ENCODE data around the gene LRRC46.

The LRRC46 gene, protein sequence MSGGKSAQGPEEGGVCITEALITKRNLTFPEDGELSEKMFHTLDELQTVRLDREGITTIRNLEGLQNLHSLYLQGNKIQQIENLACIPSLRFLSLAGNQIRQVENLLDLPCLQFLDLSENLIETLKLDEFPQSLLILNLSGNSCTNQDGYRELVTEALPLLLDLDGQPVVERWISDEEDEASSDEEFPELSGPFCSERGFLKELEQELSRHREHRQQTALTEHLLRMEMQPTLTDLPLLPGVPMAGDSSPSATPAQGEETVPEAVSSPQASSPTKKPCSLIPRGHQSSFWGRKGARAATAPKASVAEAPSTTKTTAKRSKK

DNA sequence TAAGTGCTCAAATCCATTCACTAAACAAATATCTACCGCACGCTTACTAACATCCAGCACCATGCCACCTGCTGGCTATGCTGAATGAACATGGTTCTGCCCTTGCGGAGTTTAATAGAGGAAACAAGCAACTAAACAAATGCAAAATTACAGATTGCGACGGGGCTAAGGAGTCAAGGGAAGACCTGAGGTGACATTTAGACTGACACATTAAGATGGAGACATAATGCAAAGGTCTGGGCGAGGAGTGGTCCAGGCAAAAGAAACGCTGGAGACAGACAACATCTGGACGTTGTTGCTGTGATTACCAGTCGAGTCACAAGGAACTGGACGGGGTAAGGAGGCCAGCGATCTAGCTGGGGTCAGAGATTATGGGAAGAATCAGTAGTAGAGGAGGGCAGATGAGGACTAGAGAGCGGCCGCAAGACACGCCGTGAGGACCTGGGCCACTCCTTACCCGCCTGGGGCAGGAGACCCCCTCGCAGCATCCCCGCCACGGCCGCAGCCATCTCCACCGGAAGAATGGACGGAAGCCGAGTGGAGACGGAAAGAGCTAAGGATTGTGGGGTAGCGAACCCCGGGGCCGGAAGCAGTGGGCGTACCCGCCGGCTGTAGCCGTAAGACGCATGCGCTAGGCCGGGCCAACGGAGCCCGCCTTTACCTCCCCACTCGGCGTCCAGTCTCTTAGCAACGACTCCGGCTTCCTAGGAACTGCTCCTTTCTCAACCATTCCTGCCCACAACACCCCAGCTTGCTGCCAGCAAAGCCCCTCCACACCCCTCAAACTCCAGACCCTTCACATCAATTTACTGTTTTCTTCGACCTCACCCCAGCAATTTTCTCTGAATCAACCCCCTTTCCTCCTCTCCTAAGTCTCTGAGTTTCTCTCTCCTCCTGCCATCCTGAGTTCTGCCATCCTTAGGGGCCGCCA lies at the start of gene LRRC46, which contains the start of gene MRPL10:
Gene LRRC46 (plus strand): TSS at position 668 of the 931 bp plus-strand sequence. CDS start 320 bp downstream, outside the sequence.
Gene MRPL10 (minus strand): TSS at position 539 of the 931 bp plus-strand sequence. CDS start 30 bp downstream, at position 509.
- DNase-seq: peak; percentile 74 to 86

- DNase-seq: no peak
Observed at GRCh38 chr17:47785538-47786123, 45.8 kb upstream of the LRRC46 start.

DNA sequence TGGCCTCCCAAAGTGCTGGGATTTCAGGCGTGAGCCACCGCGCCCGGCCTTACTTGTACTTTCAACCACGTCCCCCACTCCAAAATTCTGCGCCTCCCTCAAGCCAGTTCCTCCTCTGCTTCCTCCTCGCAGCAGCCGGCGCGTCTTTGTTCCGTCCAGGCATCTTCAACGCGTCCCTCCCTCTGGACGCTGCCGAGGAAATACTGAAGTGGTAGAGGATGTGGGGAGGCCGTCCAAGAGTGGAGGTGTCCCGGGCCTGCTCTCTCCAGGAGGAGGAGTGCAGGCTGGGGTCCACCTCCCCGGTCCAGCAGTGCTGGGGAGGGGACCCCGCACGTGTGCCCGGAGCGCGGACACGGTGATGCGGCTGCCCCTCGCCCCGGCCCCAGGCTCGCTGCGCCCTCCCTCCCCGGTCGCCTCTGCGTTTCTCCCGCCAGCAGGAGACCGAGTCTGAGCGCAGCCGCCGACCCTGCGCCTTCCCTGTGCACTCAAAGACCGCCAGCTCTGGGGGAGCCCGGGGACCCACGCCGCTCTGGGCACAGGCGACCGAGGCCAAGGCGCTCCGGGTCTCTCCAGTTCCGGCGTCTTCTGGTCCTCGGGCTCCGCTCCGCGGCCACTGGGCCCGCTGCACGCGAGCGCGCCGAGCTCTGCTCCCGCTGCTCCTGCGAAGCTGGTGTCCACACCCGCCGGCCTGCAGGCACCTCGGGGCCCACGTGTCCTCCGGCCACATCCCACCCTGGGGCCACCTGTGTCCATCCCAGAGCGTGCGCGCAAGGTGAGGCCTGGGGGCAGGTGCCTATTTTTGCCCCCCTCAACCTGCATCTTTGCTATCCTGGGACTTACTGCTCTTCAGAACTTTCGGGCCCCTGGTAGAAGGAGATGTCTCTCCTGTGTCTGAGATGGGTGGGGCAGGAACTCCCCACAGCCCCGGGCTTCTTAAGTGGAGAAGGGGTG lies 41.6 kb upstream of the LRRC46 start:
- DNase-seq: peak in 1 of 2 donors; percentile 4

DNA sequence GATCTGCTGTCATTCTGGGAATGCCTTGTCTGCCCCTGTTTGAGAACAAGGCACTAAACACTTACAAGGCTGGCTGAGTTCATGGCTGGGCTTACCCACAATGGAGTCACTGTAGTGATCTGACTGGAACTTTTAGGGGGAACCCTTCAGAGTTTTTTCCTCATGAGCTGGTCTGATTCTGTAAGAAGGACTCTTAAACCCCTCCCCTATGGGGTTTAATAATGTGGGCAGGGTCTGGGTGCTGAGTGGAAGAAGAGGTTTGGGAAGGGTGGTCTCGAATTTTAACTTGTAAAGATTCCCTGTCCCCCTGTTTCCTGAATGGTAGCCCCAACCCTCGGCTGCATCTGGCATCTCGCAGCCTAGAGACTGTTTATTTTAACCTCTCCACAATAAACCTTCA lies 40.4 kb upstream of the LRRC46 start:
- DNase-seq: no peak

DNA sequence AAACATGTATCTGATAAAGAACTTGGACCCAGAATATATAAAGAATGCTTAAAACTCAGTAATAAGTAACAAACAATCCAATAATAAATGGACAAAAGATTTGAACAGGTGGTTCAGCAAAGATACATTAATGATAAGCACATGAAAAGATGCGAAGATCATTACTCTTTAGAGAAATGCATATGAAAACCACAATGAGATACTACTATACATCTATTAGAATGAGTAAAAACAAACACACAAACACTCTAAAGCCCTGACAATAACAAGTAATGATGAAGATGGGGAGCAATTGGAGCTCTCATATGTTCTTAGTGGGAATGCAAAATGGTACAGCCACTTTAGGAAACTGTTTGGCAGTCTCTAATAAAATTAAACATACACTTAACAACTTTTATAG lies 39.0 kb upstream of the LRRC46 start:
- DNase-seq: no peak

- DNase-seq: no peak
Observed at GRCh38 chr17:47792979-47793378, 38.5 kb upstream of the LRRC46 start.

DNA sequence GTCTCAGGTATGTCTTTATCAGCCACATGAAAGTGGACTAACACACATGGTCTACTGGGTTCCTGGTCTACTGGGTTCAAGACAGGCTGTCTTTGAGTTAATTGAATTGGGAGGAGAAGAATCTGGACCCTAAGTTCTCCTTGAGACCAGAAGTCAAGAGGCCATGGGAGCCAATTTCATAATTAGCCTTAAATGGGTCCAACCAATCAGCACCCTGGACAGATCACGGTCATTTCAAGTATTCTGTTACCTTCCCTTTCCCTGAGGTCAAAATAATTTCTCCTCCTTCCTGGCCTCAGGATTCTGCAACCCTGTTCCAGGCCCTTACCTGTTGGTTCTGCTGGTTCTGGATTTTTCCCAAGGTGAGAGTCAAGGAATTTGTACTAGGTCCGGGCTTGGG lies 33.7 kb upstream of the LRRC46 start:
- DNase-seq: no peak

DNA sequence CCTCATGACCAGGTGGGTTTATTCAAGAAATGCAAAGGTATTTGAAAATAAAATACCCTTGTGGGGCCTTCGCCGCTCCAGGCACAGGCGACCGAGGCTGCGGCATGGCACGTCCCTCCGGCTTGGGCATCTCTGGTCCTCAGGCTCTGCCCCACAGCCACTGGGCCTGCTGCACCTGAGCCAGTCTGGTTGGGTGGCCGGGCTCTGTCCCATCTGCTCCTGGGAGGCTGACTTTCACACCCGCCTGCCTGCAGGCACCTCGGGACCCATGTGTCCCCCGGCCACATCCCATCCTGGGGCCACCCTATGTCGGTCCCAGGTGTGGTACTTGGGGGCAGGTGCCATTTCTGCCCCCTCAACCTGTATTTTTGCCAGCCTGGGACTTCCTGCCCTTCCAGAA lies 30.8 kb upstream of the LRRC46 start:
- DNase-seq: no peak

DNA sequence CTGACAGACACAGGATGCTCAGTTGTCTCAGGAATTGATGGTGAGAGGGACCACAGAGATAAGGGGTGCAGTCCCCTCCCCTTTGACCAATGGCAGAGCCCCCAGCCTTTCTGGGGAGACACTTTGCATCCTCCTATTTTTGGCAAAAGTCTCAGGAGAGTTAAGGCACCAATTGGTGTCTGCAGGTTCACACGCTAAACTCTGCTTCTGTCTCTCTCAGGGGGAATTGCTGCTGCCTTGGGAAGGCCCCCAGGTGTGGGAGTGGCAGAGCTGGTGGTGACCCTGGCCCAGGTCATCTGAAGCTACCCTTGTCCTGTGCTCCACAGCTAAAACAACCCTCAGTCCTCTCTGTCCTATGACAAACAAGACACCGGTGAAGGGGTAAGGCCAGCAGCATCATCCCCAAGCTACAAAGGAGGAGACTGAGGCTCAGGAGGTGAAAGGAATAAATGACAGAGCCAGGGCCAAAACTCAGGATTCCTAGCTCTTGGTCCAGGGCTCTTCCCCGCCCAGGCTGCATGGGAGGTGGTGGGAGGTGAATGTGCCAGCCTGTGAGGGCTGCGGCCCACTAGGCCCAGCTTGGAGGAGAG lies 30.2 kb upstream of the LRRC46 start:
- DNase-seq: no peak

DNA sequence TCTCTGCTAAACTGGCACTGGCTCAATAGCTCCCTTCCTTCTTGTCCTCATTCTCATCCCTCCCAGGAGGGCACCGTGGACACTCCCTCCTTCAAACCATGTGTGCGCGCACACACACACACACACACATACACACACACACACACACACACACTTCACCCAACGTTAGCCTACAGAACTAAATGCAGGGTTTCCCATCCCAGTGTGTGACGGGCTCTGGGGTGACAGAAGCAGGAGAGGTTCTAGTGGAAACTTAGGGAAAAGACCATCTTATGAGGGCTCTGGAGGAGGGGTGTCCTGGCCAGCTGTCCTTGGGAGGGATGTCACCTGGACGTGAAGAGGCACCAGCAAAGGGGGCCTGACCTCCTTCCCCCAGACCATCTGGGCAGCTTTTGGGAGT lies 29.6 kb upstream of the LRRC46 start:
- DNase-seq: no peak

DNA sequence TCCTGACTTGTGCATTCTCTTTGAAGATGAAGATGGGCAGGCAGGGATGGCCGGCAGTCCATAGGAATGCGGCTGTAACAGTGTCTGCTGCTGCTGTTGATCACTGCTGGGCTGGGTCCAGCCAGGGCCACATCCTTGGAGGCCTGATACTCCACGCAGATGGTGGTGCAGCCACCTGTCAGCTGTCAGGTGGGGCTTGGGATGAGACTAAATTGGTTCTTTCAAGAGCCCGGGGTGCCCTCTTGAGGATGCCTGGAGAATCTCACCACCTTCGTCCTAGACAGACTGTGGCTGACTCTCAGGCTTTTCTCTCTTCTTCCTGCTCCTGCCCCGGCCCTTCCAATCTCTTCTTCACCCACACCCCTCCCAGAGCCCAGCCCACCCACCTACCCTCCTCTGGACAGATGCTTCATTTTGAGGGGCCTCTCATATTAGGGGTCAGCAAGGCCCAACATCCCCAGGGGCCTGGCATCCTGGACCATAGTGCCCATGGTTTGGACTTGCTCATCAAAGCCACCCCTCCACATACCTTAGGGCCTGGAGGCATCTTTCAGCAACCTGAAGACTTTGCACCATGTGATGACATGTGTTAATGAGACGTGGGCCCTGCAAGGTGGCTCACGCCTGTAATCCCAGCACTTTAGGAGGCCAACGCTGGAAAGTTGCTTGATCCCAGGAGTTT lies 29.0 kb upstream of the LRRC46 start:
- peak in 1 of 2 donors; percentile 3 for DNase-seq

DNA sequence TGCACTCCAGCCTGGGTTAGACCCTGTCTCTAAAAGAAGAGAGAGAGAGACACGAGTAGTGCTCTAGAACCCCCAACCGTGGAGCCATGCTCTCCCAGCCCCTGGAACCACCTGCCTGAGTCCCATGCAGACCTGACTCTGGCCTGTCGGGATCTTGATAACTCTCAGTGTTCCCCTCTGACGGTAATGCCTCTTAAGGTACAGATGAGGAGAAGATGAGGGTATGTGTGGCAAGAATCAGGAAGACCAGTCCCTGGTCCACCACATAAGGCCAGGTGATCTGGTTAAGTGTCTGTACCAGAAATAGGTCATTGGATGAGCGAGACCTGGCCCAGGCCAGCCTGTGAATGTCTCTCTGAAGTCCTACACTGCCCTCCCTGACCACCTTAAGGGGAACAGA lies 28.3 kb upstream of the LRRC46 start:
- DNase-seq: no peak

DNA sequence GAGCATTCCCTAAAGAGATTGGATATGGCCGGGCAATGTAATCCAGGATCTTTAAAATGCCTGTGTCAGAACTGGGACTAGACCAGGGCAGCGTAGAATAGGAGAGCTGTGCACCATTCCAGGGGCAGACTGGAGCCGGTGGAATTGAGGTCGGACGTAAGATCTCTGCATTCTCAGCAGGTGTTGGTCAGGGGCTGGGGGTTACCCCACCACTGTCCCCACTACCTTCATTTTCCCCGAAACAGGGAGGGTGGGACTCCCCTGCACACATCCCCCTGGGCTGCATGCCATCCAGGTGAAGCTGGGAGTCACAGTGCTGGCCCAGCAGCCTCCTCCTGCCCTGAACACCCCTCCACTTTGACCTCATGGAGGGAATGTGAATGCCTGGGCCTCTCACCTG lies 27.7 kb upstream of the LRRC46 start:
- DNase-seq: no peak

DNA sequence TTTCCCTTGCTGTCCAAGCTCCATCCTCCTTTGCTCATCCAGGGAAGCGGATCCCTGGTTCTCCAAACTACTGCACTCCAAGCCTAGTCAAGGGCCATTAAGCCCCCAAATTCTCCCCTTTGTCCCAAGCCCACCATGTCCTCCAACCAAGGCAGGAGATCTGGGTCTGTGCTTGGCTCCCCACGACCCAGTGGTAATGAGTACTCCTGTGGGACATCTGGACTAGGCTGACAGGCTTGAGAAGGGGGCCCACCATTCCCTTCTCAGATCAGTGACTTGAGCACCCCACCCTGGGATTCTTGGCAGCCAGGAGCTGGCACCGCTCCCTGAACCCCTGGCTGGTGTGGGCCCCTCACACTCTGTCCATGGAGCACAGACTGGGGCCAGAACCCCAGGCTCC lies 27.0 kb upstream of the LRRC46 start:
- no peak for DNase-seq

DNA sequence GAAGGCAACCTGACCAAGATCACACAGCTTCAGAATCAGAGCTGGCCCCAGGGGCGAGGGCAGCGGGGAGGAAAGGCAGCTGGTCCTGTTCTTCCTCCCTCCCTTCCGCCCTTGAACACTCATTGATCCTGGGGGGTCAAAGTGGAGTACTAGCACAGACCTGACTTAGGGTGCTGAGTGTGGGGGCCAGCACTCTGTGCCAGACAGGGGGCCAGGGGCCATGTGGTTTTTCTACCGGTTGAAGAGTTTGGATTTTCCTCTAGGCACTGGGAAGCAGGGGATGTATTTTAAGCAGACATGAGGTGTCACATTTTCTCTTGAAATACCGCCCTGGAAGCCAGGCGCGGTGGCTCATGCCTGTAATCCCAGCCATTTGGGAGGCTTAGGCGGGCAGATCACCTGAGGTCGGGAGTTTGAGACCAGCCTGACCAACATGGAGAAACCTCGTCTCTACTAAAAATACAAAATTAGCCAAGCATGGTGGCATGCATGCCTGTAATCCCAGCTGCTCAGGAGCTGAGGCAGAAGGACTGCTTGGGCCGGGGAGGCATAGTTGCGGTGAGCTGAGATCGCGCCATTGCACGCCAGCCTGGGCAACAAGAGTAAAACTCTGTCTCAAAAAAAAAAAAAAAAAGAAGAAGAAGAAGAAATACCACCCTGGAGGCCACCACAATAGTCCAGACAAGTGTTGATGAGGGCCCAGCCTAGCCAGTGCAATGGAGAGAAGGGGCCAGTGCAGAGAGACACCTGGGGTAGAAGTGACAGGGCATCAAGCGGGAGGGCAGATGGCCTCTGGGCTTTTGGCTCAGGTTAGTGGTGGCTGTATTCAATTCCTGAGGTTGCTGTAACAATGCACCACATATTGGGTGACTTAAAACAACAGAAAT lies 25.2 kb upstream of the LRRC46 start:
- no peak for DNase-seq

DNA sequence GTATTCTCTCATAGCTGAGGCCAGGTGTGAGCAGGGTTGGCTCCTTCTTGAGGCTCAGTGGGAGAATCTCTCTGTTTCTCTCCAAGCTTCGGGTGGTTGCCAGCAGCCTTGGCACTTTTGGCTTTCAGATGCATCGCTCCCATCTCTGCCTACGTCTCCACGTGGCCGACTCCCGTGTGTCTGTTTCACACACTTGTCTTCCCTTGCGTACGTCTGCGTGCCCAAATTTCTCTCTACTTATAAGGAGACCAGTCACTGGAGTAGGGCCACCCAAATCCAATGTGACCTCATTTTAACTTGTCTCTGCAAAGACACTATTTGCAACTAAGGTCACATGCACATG lies 24.6 kb upstream of the LRRC46 start:
- no peak for DNase-seq

DNA sequence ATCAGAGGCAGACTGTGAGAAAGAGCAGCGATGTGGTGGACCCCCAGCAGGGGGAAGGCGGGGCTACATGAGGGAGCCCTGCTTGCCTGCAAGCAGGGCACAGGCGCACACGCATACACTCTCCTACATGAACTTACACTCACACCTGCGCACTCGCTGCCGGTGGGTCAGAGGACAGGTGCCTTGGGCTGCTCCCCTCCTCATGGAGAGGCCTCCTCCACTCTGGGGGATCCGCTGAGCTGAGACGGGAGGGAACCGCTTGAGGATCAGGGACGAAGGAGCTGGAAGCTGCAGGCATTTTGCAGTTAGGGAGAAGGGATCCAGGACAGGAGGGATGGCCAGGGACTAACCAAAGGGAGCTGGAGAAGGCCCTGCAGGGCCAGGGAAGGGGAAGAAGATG lies 24.0 kb upstream of the LRRC46 start:
- no peak for DNase-seq

- no peak for DNase-seq
Observed at GRCh38 chr17:47808036-47808829, 23.2 kb upstream of the LRRC46 start.

DNA sequence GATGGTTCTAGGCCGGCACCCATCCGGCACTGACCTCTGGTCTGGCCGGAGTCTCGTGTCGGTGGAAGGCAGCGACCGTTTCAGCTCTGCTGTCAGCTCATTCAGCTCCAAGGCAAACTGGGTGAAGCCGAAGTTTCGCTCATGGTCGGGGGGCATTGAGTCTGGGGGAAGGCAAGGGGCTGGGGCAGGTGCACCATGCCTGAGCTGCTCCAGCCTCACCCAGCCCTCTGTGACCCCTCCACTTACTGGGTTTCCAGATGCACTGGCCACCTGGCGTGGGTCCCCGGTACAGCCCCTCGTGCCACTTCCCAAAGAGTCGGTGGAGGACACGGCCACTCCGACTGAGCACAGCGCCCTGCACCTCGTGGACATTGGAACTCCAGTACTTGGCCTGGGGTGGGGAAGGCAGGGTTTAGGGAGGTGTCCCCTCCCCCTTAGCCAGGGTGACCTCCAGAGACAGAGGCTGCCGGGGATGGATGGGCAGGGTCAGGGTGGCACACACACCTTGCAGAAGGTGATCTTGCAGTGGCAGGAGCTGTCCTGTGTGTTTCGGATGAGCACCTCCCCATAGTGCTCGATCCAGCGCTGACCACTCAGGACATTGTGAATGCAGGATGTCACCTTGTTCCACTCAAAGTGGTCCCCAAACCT lies 22.5 kb upstream of the LRRC46 start:
- DNase-seq: no peak

Data from bone marrow (tissue), 2 donors.